ENCODE measurements around the gene DHX40. TPM values are rescaled to one million over a fixed set of nuclear protein-coding genes. Genes with fewer than 3 reads are reported as not detected.

The DHX40 gene
- total RNA-seq, 1 experiment from 2014 or later: 32.7 TPM

DNA sequence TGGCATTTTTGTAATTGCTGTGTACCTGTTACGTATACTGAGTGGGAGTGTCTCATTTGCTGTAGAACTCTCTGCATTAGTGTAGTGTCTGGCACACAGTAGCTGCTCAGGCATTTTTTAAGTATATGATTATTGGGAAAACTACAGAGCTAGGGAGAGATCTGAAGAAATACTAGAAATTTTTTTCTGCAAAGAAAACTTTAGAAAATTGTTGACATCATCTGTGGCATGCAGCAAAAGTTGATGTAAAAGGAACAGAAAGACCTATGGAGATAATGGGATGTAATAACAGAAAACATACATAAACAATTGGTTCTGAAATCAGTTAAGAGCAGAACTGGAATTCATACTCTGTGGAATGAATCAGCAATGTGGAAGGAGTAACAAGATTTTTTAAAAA is 65.9 kb downstream of the DHX40 start:
- H3K4me3 ChIP-seq (ENCODE audit: low read depth, low read length): no peak overlapping the region
- H3K36me3 ChIP-seq (ENCODE audit: control insufficient read depth, insufficient read depth, low read length): no peaks in the 10 kb centered on the region
- no peaks in the 10 kb centered on the region for H3K9me3 ChIP-seq
- ChIA-PET POLR2A (no interaction called here), CTCF (no interaction called here)
- Mint-ChIP-seq H3K36me3 (ENCODE audit: insufficient read depth, unreplicated experiment) (peaks cover 45% of the 10 kb centered on the region), H3K27ac (ENCODE audit: unreplicated experiment) (peak overlapping the region; percentile 6), H3K4me3 (ENCODE audit: unreplicated experiment) (no peak overlapping the region), H3K27me3 (ENCODE audit: insufficient read depth, unreplicated experiment) (no peaks in the 10 kb centered on the region), H3K4me1 (ENCODE audit: low read depth, unreplicated experiment) (peaks cover 13% of the 10 kb centered on the region), H3K9me3 (ENCODE audit: unreplicated experiment) (no peaks in the 10 kb centered on the region)
- BruUV-seq (replicated peaks): no TSS peak
- H3K4me1 ChIP-seq: peaks cover 12% of the 10 kb centered on the region
- no peak for DNase-seq
- H3K27me3 ChIP-seq (replicated peaks; ENCODE audit: control insufficient read depth, insufficient read depth, low read length): no peaks in the 10 kb centered on the region
- TF ChIP-seq, protein P1, sequence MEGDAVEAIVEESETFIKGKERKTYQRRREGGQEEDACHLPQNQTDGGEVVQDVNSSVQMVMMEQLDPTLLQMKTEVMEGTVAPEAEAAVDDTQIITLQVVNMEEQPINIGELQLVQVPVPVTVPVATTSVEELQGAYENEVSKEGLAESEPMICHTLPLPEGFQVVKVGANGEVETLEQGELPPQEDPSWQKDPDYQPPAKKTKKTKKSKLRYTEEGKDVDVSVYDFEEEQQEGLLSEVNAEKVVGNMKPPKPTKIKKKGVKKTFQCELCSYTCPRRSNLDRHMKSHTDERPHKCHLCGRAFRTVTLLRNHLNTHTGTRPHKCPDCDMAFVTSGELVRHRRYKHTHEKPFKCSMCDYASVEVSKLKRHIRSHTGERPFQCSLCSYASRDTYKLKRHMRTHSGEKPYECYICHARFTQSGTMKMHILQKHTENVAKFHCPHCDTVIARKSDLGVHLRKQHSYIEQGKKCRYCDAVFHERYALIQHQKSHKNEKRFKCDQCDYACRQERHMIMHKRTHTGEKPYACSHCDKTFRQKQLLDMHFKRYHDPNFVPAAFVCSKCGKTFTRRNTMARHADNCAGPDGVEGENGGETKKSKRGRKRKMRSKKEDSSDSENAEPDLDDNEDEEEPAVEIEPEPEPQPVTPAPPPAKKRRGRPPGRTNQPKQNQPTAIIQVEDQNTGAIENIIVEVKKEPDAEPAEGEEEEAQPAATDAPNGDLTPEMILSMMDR (IDR thresholded peaks at IDR 0.05; ENCODE audit: insufficient read depth in 1 of 2, low read depth in 1 of 2, low read length in 1 of 2, severe bottlenecking in 1 of 2, unreplicated experiment in 1 of 2): no peak
- intact Hi-C loops (cut with micrococcal nuclease; ENCODE audit: unreplicated experiment): no loop called here

DNA sequence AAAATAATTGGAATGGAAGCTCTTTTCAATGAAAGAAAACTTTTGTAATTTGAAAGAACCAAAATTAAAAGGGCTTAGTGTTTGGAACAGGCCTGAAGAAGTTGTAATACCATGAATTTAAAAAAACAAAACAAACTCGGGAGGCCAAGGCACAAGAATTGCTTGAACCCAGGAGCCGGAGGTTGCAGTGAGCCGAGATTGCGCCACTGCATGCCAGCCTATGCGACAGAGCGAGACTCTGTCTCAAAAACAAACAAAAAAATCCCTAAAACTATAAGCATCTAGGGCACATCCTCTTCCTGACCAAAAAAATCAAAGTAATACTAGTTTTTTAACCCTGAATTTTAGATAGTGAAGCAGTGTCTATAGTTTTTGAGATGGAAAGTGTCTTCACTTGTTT is 67.0 kb downstream of the DHX40 start:
- Mint-ChIP-seq H3K4me3 (ENCODE audit: unreplicated experiment) (no peak overlapping the region), H3K27ac (ENCODE audit: unreplicated experiment) (no peak overlapping the region), H3K4me1 (ENCODE audit: low read depth, unreplicated experiment) (peaks cover 13% of the 10 kb centered on the region), H3K9me3 (ENCODE audit: unreplicated experiment) (no peaks in the 10 kb centered on the region), H3K36me3 (ENCODE audit: insufficient read depth, unreplicated experiment) (peaks cover 45% of the 10 kb centered on the region), H3K27me3 (ENCODE audit: insufficient read depth, unreplicated experiment) (no peaks in the 10 kb centered on the region)
- no TSS peak for BruUV-seq (replicated peaks)
- intact Hi-C loops (cut with micrococcal nuclease; ENCODE audit: unreplicated experiment): no loop called here
- Histone ChIP-seq H3K4me3 (ENCODE audit: low read depth, low read length) (no peak overlapping the region), H3K4me1 (peaks cover 8% of the 10 kb centered on the region), H3K36me3 (ENCODE audit: control insufficient read depth, insufficient read depth, low read length) (no peaks in the 10 kb centered on the region), H3K27me3 (replicated peaks; ENCODE audit: control insufficient read depth, insufficient read depth, low read length) (no peaks in the 10 kb centered on the region), H3K9me3 (no peaks in the 10 kb centered on the region)
- no peak for DNase-seq
- ChIA-PET POLR2A (interaction anchor here (0.6 kb wide), 1 partner anchor 17 kb away, joined by 3 read pairs; no protein-coding TSS in a partner anchor), CTCF (no interaction called here)
- TF ChIP-seq, protein P1 (IDR thresholded peaks at IDR 0.05; ENCODE audit: insufficient read depth in 1 of 2, low read depth in 1 of 2, low read length in 1 of 2, severe bottlenecking in 1 of 2, unreplicated experiment in 1 of 2): no peak

DNA sequence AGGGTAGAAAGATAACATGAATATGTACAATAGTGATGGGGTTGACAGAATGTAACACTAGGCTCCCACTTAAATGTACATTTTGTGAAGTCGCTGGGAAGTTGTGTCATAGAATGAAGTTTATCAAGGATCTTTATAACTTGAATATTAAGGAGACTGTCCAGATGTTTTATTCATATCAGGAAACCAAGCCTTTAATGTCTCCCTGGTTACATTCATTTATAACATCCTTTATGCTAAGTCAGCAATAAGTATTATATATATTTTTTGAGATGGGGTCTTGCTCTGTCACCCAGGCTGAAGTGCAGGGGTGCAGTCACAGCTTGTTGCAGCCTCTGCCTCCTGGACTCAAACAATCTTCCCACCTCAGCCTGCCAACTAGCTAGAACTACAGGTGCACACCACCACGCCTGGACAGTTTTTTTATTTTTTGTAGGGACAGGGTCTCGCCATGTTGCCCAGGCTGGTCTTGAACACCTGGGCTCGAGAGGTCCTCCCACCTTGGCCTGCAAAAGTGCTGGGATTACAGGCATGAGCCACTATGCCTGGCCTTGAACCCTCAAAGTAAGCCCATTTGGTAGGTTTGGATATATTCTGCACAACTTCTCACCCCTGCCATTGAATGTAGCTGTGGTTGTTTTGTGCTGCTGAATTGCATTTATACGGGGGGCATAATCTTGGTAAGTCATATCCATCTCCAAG is 68.4 kb downstream of the DHX40 start:
- DNase-seq: no peak
- BruUV-seq (replicated peaks): no TSS peak
- Mint-ChIP-seq H3K4me1 (ENCODE audit: low read depth, unreplicated experiment) (peaks cover 7% of the 10 kb centered on the region), H3K9me3 (ENCODE audit: unreplicated experiment) (no peaks in the 10 kb centered on the region), H3K36me3 (ENCODE audit: insufficient read depth, unreplicated experiment) (peaks cover 42% of the 10 kb centered on the region), H3K27ac (ENCODE audit: unreplicated experiment) (no peak overlapping the region), H3K27me3 (ENCODE audit: insufficient read depth, unreplicated experiment) (no peaks in the 10 kb centered on the region), H3K4me3 (ENCODE audit: unreplicated experiment) (no peak overlapping the region)
- CTCF ChIA-PET: no interaction called here
- Histone ChIP-seq H3K4me1 (peaks cover 4% of the 10 kb centered on the region; the same call in 1 of the 2 replicates), H3K9me3 (no peaks in the 10 kb centered on the region), H3K27me3 (replicated peaks; ENCODE audit: control insufficient read depth, insufficient read depth, low read length) (no peaks in the 10 kb centered on the region), H3K36me3 (ENCODE audit: control insufficient read depth, insufficient read depth, low read length) (no peaks in the 10 kb centered on the region), H3K4me3 (ENCODE audit: low read depth, low read length) (no peak overlapping the region)
- POLR2A ChIA-PET: no interaction called here
- intact Hi-C loops (cut with micrococcal nuclease; ENCODE audit: unreplicated experiment): no loop called here
- TF ChIP-seq, protein P1 (IDR thresholded peaks at IDR 0.05; ENCODE audit: insufficient read depth in 1 of 2, low read depth in 1 of 2, low read length in 1 of 2, severe bottlenecking in 1 of 2, unreplicated experiment in 1 of 2): no peak

Measured in Caco-2 (cell line).